Right atrium auricular region (tissue), 2 donors: Measurements from ENCODE around the gene RMND5B. TPM values are rescaled to one million over a fixed set of nuclear protein-coding genes. Genes with fewer than 3 reads are reported as not detected.

Experiments used
- DNase-seq: peaks from one replicate; pipeline ENCODE4 v3.0.0-alpha.2; 2019; ENCODE audit warnings: low spot score
- H3K27ac ChIP-seq, 2 donors: fragments of 200-600 bp; sonication (generic); 1 replicate in 1 of 2; 2 replicates in 1 of 2; pipeline ENCODE4 v1.5.1; 2016 to 2019
- H3K27me3 ChIP-seq, 2 donors: fragments of 200-600 bp; sonication (generic); one replicate each; pipeline versions ENCODE4 v1.5.1 to v1.6.0; 2017 to 2019
- H3K36me3 ChIP-seq: fragments of 200-600 bp; sonication (generic); one replicate; pipeline ENCODE4 v1.5.1; 2016
- H3K4me1 ChIP-seq, 2 donors: fragments of 200-600 bp; sonication (generic); one replicate each; pipeline versions ENCODE4 v1.5.1 to v1.6.0; 2017 to 2019
- H3K4me3 ChIP-seq, 2 donors: fragments of 200-600 bp; sonication (generic); 1 replicate in 1 of 2; 2 replicates in 1 of 2; pipeline ENCODE4 v1.5.1; 2017 to 2019; ENCODE audit warnings: mild to moderate bottlenecking in 1 of 2, moderate library complexity in 1 of 2
- H3K9me3 ChIP-seq, 2 donors: fragments of 200-600 bp; sonication (generic); one replicate each; pipeline ENCODE4 v1.5.1; 2019
- total RNA-seq, 2 donors: library from RNA; depleted of rRNA; stranded (reverse); fragments of >200 nt; gene quantifications; one replicate each; pipeline ENCODE4 v1.1.0, GENCODE V29; 2016
- TF ChIP-seq, protein P1 (sequence below), 2 donors: fragments of 200-600 bp; sonication (generic); IDR thresholded peaks; one replicate each; pipeline ENCODE4 v1.5.1; 2019; ENCODE audit warnings: antibody characterized with exemption in 2 of 2

The RMND5B gene
- total RNA-seq, 2 donors from 2014 or later: 28.9 to 31.4 TPM

DNA sequence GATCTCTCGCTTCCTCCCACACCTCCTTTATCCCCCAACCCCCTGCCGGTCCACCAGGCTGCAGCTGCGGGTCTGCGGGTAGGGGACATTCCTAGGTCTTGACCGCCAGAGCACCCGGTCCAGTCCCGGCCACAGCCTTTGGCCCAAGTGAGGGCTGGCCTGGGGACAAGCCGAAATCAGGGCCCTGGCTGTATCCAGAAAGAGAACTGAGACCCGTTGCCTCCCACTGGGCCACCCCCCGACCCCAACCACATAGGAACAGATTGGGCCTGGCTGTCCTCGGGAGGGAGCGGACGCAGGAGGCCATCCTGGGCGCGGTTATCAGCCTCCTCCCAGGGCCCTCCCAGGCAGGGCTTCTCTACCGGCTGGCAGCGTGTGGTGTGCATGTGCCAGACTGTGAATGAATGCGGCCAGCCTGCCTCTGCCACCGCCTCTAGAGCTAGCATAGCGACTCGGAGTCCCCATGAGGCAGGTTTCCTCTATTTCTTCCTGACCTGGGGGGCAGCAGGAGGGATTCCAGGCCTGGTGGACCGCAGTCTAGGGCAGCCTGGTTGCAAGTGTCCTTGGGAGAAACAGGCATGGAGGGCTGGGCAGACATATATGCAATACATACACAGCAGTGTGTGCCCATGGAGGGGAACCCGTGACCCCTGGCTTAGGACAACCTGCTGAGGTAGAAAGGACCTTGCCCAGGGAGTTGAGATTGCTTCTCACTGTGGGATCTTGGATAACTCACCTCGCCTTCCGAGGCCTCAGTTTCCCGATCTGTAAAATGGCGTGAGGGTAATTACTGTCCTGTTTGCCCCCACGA is 16.3 kb upstream of the RMND5B start:
- peak overlapping the region; percentile 23 to 28 for H3K27ac ChIP-seq
- H3K4me1 ChIP-seq: peaks cover 0 to 24% of the 10 kb centered on the region in 2 donors
- no peaks in the 10 kb centered on the region for H3K36me3 ChIP-seq
- H3K4me3 ChIP-seq: peak overlapping the region; percentile 37 to 55
- DNase-seq: no peak
- H3K27me3 ChIP-seq: peaks cover 8 to 26% of the 10 kb centered on the region in 2 donors
- peaks cover 0 to 6% of the 10 kb centered on the region in 2 donors for H3K9me3 ChIP-seq
- TF ChIP-seq, protein P1, sequence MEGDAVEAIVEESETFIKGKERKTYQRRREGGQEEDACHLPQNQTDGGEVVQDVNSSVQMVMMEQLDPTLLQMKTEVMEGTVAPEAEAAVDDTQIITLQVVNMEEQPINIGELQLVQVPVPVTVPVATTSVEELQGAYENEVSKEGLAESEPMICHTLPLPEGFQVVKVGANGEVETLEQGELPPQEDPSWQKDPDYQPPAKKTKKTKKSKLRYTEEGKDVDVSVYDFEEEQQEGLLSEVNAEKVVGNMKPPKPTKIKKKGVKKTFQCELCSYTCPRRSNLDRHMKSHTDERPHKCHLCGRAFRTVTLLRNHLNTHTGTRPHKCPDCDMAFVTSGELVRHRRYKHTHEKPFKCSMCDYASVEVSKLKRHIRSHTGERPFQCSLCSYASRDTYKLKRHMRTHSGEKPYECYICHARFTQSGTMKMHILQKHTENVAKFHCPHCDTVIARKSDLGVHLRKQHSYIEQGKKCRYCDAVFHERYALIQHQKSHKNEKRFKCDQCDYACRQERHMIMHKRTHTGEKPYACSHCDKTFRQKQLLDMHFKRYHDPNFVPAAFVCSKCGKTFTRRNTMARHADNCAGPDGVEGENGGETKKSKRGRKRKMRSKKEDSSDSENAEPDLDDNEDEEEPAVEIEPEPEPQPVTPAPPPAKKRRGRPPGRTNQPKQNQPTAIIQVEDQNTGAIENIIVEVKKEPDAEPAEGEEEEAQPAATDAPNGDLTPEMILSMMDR (IDR thresholded peaks at IDR 0.05): no peak

DNA sequence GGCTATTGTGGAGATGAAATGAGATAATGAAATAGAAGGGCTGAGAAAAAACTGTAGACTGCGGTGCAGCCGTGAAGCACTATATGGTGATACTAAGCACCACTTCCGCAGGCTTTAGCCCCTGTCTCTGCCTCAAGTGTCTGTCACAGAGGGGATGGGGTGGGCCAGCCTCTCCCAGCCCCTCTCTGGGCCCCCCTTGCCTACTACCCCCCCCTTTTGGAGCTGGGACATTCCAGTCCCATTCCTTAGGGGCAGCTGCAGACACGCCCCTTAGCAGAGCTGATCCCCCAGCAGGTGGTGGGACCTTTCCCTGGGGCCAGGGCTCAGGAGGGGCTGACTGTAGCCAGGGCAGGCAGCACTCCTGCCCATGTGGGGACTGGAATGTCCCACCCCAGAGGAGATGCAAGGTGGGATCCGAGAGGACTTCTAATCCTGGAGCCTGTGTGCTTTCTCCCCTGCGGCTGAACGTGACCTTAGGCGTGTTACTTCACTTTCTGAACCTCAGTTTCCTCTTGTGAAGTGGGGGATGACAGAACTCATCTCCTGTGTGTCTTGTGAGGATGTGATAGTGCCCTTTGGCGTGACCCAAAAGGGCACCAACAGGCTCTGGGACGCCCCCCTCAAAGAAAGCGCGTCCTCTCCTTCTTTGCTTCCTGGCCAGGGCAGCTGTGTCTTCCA is 15.5 kb upstream of the RMND5B start:
- peaks cover 0 to 6% of the 10 kb centered on the region in 2 donors for H3K9me3 ChIP-seq
- TF ChIP-seq, protein P1 (IDR thresholded peaks at IDR 0.05): no peak
- no peak for DNase-seq
- peaks cover 0 to 24% of the 10 kb centered on the region in 2 donors for H3K4me1 ChIP-seq
- peaks cover 8 to 26% of the 10 kb centered on the region in 2 donors for H3K27me3 ChIP-seq
- H3K27ac ChIP-seq: no peak overlapping the region
- peak overlapping the region in 1 of 2 donors; percentile 55 for H3K4me3 ChIP-seq
- no peaks in the 10 kb centered on the region for H3K36me3 ChIP-seq

DNA sequence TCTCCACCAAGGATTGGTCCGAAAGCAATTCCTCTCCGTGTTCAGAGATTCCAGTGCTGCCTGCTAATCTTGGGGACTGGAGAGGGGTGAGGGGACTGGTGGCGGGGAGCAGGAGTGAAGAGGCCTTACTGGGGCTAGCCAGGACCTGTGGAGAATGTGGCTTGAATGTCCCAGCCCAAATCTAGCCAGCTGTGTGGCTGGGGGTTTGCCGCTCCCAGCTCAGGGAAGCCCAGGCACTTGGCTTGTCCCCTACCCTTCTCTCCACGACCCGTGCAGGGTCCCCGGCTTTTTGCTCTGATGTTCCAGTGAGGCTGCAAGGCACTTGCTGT is 15.0 kb upstream of the RMND5B start:
- peaks cover 0 to 6% of the 10 kb centered on the region in 2 donors for H3K9me3 ChIP-seq
- no peaks in the 10 kb centered on the region for H3K36me3 ChIP-seq
- H3K27me3 ChIP-seq: peaks cover 8 to 26% of the 10 kb centered on the region in 2 donors
- H3K27ac ChIP-seq: no peak overlapping the region
- TF ChIP-seq, protein P1 (IDR thresholded peaks at IDR 0.05): no peak
- no peak overlapping the region for H3K4me3 ChIP-seq
- H3K4me1 ChIP-seq: peaks cover 0 to 24% of the 10 kb centered on the region in 2 donors
- no peak for DNase-seq

DNA sequence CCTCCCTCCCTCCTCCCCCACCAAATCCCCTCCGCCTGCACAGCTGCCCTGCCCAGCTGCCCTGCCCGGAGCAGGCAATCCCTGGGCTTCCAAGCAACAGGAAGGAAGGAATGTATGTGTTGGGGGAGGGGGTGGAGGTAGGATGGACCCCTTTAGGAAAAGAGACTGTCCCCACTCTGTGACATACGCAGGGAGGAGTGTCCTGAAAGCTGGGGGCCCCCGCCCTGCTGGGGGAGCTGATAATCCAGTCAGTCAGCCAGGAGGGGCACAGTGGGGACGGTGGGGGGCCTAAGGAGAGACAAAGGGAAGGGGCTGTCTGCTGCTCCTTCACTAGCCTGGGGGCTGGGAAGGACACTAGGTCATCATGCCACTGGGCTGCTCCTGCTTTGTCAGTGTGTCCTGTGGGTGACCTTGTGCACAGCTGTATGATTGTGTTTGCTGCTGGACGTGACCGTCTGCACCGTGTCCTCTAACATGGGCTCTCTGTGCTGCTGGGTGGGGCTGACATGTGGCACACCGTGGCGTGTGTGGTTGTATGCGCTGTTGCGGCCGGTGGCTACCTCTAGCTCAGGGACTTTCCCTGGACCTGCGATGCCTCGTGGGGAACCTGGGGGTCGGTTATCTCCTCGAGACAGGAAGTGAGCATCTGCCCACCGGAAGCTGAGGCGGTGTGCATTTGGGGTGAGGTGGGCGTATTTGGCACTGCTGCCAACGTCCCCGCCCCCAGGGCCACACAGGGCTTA is 14.5 kb upstream of the RMND5B start:
- peaks cover 0 to 30% of the 10 kb centered on the region in 2 donors for H3K4me1 ChIP-seq
- H3K9me3 ChIP-seq: peaks cover 0 to 6% of the 10 kb centered on the region in 2 donors
- TF ChIP-seq, protein P1 (IDR thresholded peaks at IDR 0.05): no peak
- no peak overlapping the region for H3K4me3 ChIP-seq
- H3K27me3 ChIP-seq: peaks cover 8 to 26% of the 10 kb centered on the region in 2 donors
- no peak for DNase-seq
- H3K36me3 ChIP-seq: no peaks in the 10 kb centered on the region
- no peak overlapping the region for H3K27ac ChIP-seq

DNA sequence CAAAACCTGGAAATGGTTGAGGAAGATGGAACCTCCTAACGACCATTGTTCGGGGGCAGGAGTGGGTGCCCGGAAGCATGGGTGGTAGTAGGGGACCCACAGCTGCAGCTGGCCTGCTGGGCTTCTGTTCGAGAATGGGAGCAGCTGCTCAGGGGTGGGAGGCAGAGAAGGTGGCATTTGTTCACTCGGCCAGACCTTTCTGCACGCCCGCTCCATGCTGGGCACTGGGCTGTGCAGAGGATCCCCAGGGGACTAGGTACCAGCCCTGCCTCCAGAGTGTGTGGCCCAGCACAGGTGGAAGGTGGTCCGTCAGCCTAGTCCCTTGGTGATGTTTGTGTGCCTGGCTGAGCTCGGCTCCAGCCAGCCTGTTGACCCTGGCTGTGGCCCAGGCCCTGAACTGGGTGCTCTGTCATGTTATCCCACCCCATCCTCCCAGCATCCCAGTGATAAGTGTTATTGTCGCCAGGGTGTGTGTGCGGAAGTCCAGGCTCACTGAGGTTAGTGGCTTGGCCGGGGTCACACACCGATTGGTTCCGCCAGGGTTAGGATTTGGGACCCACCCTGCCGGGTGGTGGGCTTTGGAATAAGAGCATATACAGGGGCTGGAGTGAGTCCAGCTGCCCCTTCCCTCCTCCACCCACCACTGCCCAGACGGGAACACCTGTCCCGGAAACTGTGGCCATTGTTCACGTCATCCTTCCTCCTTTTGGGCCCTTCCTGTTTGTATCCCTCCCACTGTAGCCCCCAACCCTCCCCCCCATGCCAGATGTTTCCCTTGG is 12.7 kb upstream of the RMND5B start:
- H3K9me3 ChIP-seq: no peaks in the 10 kb centered on the region
- H3K4me1 ChIP-seq: peaks cover 0 to 41% of the 10 kb centered on the region in 2 donors
- DNase-seq: no peak
- H3K27ac ChIP-seq: no peak overlapping the region
- peaks cover 8 to 24% of the 10 kb centered on the region in 2 donors for H3K27me3 ChIP-seq
- no peak overlapping the region for H3K4me3 ChIP-seq
- H3K36me3 ChIP-seq: no peaks in the 10 kb centered on the region
- TF ChIP-seq, protein P1 (IDR thresholded peaks at IDR 0.05): no peak
